NCI-H2171 treated with DMSO at 0.1 percent for 48 hours (cell line): Measurements from ENCODE around the gene GNAO1.

Experiments used
- DNase-seq: peaks from one replicate; lab custom pipeline; 2025; lab: John Stamatoyannopoulos, UW

The GNAO1 gene

DNA sequence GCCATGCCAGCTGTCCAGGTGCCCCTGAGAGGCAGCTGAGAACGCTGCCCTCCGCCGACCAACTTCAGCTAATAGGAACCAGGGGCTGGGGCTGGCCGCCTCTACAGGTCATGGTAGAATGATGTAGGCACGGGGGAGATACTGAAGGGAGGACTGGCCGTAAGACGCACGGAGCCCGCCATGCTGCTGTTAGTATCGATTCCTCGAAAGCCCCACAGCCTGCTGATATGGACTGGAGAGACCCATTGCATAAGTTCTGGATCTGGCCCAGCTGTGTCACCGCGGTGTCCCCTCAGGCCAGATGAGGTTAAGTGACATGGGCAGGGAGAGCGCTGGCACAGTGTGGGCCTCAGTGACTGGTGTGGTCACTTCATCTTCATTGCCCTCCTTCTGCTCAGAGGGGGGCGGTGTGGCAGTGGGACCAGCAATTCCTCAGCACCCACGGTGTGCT lies 158.4 kb downstream of the GNAO1 start:
- DNase-seq = no peak

DNA sequence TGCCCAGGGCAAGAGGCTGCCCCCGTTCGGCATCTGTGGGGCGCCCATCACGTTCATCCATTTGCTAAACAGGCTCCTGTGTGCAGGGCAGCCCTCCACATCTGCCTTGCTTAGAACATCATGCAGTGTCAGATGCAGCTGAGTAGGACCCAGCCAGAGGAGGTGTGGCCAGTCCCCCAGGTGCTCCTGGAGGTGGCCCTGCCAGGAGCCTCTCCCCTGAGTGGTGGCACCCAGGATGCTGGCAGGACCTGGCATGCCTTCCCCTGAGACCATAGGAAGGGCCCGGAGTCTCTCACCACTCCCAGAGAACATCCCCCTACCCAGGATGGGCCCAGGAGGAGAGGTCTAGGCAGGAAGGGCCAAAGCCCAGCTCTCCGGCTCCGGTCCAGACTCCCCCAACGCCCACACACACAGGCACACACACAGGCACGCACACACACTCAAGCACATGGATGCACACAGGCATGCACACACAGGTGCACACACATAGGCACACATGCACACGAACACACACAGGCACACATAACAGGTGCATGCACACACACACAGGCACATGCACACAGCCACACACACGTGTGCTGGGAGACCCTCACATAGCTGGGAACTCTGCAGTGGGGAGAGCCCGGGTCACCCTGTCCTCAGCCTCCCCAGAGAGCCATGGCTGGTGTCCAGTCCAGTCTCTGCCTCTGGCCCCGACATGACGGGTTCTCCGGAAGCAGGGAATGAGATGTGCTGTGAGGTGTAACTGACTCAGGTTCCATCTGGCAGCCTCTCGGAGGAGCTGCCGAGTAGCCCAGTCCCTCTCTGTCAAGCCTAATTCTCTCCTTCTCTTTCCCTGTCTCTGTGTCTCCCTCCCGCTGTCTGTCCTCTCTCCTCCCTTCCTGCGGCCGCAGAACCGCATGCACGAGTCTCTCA lies 159.5 kb downstream of the GNAO1 start:
- no peak for DNase-seq

- DNase-seq = no peak
Observed at GRCh38 chr16:56351481-56351880, 160.2 kb downstream of the GNAO1 start.

DNA sequence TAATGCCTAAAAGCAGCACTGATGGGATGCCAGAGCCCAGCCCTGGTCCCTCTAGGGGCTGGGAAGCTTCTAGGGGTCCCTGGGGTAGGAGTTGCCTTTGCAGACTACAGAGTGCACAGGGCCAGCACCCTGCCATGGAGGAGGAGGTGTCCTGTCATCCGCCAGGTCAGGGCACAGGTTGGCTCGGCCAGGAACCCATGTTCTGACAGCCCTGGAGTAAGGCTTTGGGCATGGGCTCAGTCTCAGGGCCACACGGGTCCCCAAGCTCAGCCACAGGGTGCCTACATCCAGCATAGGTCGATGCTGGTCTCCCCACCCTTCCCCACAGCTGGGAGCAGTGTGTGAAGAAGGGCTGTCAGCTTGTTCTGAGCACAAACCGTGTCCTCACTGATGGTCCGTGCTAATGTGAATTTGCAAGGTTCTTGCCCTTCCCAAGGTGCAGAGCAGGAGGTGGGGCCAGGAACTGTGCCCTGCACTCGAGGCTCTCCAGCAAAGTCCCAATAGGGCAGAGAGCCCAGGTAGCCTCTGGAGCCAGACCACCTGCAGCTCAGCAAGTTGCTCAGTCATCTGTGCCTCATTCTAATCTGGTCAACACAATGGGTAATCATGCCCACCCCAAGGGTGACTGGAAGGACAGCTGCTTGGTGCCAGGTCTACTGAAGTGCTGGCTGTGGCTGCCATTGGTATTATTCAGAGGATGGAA lies 161.2 kb downstream of the GNAO1 start:
- no peak for DNase-seq

GRCh38 chr16:56353054-56353921 lies 162.0 kb downstream of the GNAO1 start:
- no peak for DNase-seq

DNA sequence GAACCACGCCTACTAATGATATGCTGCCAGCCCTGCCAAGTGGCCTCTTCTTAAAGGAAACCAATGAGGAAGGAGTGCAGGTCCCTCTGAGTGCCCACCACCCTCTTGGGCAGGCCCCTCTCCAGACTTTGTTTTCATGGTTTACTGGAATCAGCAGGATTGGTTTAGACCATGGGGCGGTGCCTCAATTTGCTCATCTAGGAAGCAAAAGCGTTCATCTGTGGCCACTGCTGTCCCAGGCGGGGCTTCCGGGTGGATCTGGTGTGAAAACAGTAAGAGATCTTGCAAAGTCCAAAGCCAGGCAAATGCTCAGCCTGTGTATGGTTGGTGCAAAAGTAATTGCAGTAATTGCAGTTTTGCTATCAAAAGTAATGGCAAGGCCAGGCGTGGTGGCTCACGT lies 162.7 kb downstream of the GNAO1 start:
- DNase-seq = no peak

DNA sequence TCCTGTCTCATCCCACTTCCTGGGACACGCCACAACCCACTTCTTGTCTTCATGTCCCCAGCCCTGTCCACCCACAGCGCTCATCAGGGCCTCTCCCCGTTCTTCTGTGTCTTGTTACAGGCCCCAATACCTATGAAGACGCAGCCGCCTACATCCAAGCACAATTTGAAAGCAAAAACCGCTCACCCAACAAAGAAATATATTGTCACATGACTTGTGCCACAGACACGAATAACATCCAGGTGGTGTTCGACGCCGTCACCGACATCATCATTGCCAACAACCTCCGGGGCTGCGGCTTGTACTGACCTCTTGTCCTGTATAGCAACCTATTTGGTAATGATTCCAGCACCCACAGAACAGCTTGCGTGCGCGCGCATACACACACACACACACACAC lies 163.5 kb downstream of the GNAO1 start:
- no peak for DNase-seq

- no peak for DNase-seq
Observed at GRCh38 chr16:56355221-56355620, 163.9 kb downstream of the GNAO1 start.

DNA sequence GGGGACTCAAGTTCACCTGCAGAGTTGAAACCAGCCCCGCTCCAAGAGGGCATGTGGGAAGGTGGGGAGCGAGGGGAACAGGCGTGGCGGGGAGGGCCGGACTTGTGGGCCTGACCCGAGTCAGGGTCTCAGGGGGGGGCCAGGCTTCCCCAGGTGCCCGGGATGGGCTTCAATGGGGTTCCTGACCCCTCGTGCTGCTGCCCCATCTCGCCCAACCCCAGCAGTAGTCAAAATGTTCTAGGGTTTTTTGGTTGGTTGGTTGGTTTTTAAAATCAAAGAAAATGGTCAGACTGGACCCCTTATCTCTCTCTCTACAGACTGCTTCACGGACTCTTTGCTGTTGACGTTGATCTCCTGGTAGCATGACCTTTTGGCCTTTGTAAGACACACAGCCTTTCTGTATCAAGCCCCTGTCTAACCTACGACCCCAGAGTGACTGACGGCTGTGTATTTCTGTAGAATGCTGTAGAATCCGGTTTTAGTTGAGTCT lies 164.5 kb downstream of the GNAO1 start:
- DNase-seq = no peak

GRCh38 chr16:56356276-56357240 lies 165.3 kb downstream of the GNAO1 start:
- peak; percentile 66 for DNase-seq

DNA sequence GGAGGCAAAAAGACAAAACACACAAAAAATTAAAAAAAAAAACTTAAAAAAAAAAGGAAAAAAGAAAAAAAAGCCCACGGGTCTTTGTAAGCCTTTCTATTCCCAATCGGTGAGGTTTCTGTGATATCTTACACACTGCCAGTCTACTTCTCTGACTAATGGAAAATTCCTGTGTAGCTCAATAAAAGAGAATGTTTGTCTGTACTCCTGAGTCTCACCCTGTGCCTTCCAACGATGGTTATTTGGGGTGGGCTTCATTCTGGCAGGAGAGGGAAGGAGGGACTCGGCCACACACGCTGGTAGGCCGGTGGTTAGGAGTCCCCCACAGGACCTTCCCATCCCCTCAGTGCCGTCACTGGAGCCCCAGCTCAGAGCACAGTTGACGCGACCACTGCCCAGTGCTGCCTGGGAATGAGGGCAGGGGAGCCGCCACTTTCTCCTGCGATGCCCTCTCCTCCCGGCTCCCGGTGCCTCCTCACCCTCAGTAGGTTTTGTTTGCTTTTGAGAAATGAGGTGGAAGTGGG lies 166.0 kb downstream of the GNAO1 start:
- no peak for DNase-seq

GRCh38 chr16:56357765-56358322 lies 166.6 kb downstream of the GNAO1 start:
- no peak for DNase-seq

DNA sequence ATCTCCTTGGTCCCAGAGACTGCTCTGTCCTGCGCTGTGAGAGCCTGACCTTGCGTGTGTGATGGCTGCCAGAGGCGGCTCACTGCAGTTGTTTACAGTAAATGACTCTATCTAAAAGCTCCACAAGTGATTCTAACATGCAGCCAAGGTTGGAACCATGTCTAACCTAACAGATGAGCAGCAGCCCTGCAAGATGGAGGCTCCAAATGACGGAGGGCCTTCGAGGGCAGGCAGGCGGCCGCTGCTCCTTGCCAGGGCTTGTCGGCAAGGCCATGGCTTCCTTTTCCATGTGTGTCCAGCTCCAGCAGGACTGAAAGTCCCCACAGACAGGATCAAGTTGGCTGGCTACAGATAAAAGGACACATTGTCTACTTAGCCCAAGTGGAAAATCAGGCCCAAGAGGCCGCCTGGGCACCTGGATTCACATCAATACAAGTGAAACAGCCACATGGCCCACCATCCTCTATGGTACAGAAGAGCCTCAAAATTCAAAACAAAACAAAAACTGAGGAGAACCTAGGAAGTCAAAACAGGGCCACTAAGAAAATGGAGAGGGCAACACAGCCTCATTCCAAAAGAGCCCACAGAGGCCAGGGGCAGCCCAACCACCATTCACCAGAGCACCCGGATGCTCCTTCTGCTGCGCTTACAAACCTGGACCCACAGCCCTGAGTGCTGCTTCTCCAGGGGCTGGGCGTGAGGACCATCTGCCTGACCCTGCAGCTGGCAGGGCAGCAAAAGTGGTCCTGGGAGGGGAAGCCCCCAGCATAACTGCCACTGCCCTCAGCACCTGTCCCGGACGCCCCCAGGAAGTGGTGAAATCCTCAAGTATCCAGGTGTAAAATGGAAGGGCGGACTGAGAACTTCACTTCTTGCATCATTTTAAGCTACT lies 169.1 kb downstream of the GNAO1 start:
- no peak for DNase-seq

DNA sequence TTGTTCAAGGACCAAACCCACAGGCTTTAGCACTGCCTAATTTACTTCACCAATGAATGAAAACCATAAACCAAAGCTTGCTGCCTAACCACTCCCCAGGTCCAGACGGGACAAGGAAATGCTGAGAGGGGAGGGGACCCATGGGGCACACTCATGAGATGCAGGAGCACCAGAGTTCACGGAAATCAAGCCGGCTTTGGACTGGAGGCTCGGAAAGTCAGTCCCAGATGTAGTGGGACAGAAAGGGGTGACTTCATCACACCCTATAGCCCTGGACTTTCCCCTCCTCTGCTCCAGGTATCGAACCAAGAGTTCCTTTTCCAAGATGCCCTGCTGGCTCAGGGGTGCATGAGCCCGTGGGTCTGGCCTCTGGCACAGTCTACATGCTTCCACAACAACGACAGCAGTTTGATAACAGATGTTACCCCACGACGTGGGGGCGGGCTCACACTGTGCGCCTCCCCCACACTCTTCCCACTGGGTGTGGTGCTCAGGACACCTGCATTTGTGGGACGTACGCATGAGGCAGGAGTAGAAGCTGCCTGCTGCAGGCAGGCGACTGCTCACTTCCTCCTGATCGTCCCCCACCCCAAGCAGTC lies 170.9 kb downstream of the GNAO1 start:
- DNase-seq = no peak

DNA sequence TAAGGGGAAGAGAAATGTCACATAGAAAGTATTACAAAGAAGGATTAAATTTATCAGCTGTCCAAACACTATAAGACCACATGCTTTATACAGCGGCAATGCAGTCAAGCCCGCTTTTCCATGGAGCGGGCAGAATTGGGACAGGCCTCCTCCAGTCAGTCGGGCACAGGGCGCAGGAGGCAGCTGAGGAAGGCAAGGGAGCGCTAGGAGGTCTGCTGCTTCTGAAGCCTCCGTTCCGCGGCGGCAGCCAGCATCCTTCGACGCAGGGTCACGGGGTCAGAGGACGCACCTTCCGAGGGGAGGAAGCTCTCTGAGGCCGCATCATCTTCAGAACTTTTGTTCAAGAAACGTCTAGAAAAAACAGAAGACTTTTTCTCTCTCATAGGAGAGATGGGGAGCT lies 171.4 kb downstream of the GNAO1 start:
- DNase-seq = no peak

GRCh38 chr16:56363181-56363716 lies 172.0 kb downstream of the GNAO1 start:
- no peak for DNase-seq

- no peak for DNase-seq
Observed at GRCh38 chr16:56363781-56364565, 172.7 kb downstream of the GNAO1 start.

GRCh38 chr16:56364865-56365264 lies 173.6 kb downstream of the GNAO1 start:
- no peak for DNase-seq
